ENCODE measurements around the gene RPL13A. TPM values are rescaled to one million over a fixed set of nuclear protein-coding genes. Genes with fewer than 3 reads are reported as not detected.
A peak's percentile ranks its signal among the peaks of the same experiment; 100 is the strongest.
"Not testable (repeated sequence)": the region's sequence is repeated elsewhere in the genome, so short reads cannot be mapped to it uniquely, and the experiment has no call there.

RPL13A gene
- total RNA-seq, 1 donor, result 4,457 TPM

- Histone ChIP-seq H3K4me3 (ENCODE audit: low read length) (no peak overlapping the region), H3K27me3 (ENCODE audit: insufficient read depth, low read length) (no peaks in the 10 kb centered on the region), H3K4me1 (ENCODE audit: insufficient read depth, low read length) (peaks cover 43% of the 10 kb centered on the region), H3K9me3 (ENCODE audit: low read depth, low read length) (no peaks in the 10 kb centered on the region)
These were observed 37.0 kb upstream of the RPL13A start for GRCh38 chr19:49450405-49450804.

- Histone ChIP-seq H3K4me3 (ENCODE audit: low read length) (peak within 1 kb of the TSS; percentile 98), H3K4me1 (ENCODE audit: insufficient read depth, low read length) (peaks cover 39% of the 10 kb centered on the region)
These were observed 35.8 kb upstream of the RPL13A start, which contains the start of gene PIH1D1 for GRCh38 chr19:49451430-49452181. PIH1D1 (minus strand) TSS chr19:49451814; CDS start chr19:49451574, 240 bp downstream.

GRCh38 chr19:49453013-49453756 is 34.2 kb upstream of the RPL13A start, which contains the start of gene ALDH16A1:
ALDH16A1 (plus strand) TSS chr19:49453225; CDS start chr19:49453332, 107 bp downstream.
- Histone ChIP-seq H3K4me3 (ENCODE audit: low read length) (peak within 1 kb of the TSS; percentile 98), H3K27me3 (ENCODE audit: insufficient read depth, low read length) (no peaks in the 10 kb centered on the region), H3K9me3 (ENCODE audit: low read depth, low read length) (no peaks in the 10 kb centered on the region), H3K4me1 (ENCODE audit: insufficient read depth, low read length) (peaks cover 39% of the 10 kb centered on the region)

More at GRCh38 chr19:49451430-49452181, 35.8 kb upstream of the RPL13A start, which contains the start of gene PIH1D1:
- H3K9me3 ChIP-seq (ENCODE audit: low read depth, low read length), result no peaks in the 10 kb centered on the region
- H3K27me3 ChIP-seq (ENCODE audit: insufficient read depth, low read length), result no peaks in the 10 kb centered on the region

- no peaks in the 10 kb centered on the region for H3K9me3 ChIP-seq (ENCODE audit: low read depth, low read length)
- no peaks in the 10 kb centered on the region for H3K27me3 ChIP-seq (ENCODE audit: insufficient read depth, low read length)
- peaks cover 39% of the 10 kb centered on the region for H3K4me1 ChIP-seq (ENCODE audit: insufficient read depth, low read length)
- peak overlapping the region; percentile 69 for H3K4me3 ChIP-seq (ENCODE audit: low read length)
These were observed 33.6 kb upstream of the RPL13A start for GRCh38 chr19:49453757-49454240.

GRCh38 chr19:49455773-49456172 is 31.6 kb upstream of the RPL13A start:
- Histone ChIP-seq H3K4me1 (ENCODE audit: insufficient read depth, low read length) (peaks cover 29% of the 10 kb centered on the region), H3K27me3 (ENCODE audit: insufficient read depth, low read length) (no peaks in the 10 kb centered on the region), H3K4me3 (ENCODE audit: low read length) (no peak overlapping the region), H3K9me3 (ENCODE audit: low read depth, low read length) (no peaks in the 10 kb centered on the region)

GRCh38 chr19:49456326-49456725 is 31.1 kb upstream of the RPL13A start:
- peaks cover 24% of the 10 kb centered on the region for H3K4me1 ChIP-seq (ENCODE audit: insufficient read depth, low read length)
- H3K9me3 ChIP-seq (ENCODE audit: low read depth, low read length), result no peaks in the 10 kb centered on the region
- no peaks in the 10 kb centered on the region for H3K27me3 ChIP-seq (ENCODE audit: insufficient read depth, low read length)
- no peak overlapping the region for H3K4me3 ChIP-seq (ENCODE audit: low read length)

GRCh38 chr19:49458567-49458903 is 28.9 kb upstream of the RPL13A start:
- no peaks in the 10 kb centered on the region for H3K9me3 ChIP-seq (ENCODE audit: low read depth, low read length)
- H3K4me1 ChIP-seq (ENCODE audit: insufficient read depth, low read length), result peaks cover 10% of the 10 kb centered on the region
- H3K4me3 ChIP-seq (ENCODE audit: low read length), result no peak overlapping the region
- H3K27me3 ChIP-seq (ENCODE audit: insufficient read depth, low read length), result no peaks in the 10 kb centered on the region

- no peaks in the 10 kb centered on the region for H3K27me3 ChIP-seq (ENCODE audit: insufficient read depth, low read length)
- no peaks in the 10 kb centered on the region for H3K9me3 ChIP-seq (ENCODE audit: low read depth, low read length)
- H3K4me3 ChIP-seq (ENCODE audit: low read length), result no peak overlapping the region
- peaks cover 2% of the 10 kb centered on the region for H3K4me1 ChIP-seq (ENCODE audit: insufficient read depth, low read length)
These were observed 28.0 kb upstream of the RPL13A start for GRCh38 chr19:49459388-49459787.

- not testable (repeated sequence) for H3K9me3 ChIP-seq (ENCODE audit: low read depth, low read length); H3K4me1 ChIP-seq (ENCODE audit: insufficient read depth, low read length); H3K4me3 ChIP-seq (ENCODE audit: low read length); H3K27me3 ChIP-seq (ENCODE audit: insufficient read depth, low read length)
These were observed 26.3 kb upstream of the RPL13A start for GRCh38 chr19:49461130-49461529.

GRCh38 chr19:49461656-49462055 is 25.8 kb upstream of the RPL13A start:
- Histone ChIP-seq H3K4me3 (ENCODE audit: low read length) (no peak overlapping the region), H3K27me3 (ENCODE audit: insufficient read depth, low read length) (no peaks in the 10 kb centered on the region), H3K9me3 (ENCODE audit: low read depth, low read length) (no peaks in the 10 kb centered on the region), H3K4me1 (ENCODE audit: insufficient read depth, low read length) (no peaks in the 10 kb centered on the region)

GRCh38 chr19:49462492-49462891 is 24.9 kb upstream of the RPL13A start:
- Histone ChIP-seq H3K27me3 (ENCODE audit: insufficient read depth, low read length) (no peaks in the 10 kb centered on the region), H3K4me3 (ENCODE audit: low read length) (no peak overlapping the region), H3K9me3 (ENCODE audit: low read depth, low read length) (no peaks in the 10 kb centered on the region), H3K4me1 (ENCODE audit: insufficient read depth, low read length) (no peaks in the 10 kb centered on the region)

GRCh38 chr19:49463960-49464740 is 23.3 kb upstream of the RPL13A start:
- H3K9me3 ChIP-seq (ENCODE audit: low read depth, low read length), result no peaks in the 10 kb centered on the region
- no peak overlapping the region for H3K4me3 ChIP-seq (ENCODE audit: low read length)
- peaks cover 14% of the 10 kb centered on the region for H3K4me1 ChIP-seq (ENCODE audit: insufficient read depth, low read length)
- H3K27me3 ChIP-seq (ENCODE audit: insufficient read depth, low read length), result no peaks in the 10 kb centered on the region

- Histone ChIP-seq H3K4me1 (ENCODE audit: insufficient read depth, low read length) (peaks cover 26% of the 10 kb centered on the region), H3K27me3 (ENCODE audit: insufficient read depth, low read length) (no peaks in the 10 kb centered on the region)
These were observed 22.0 kb upstream of the RPL13A start for GRCh38 chr19:49465371-49465770.

GRCh38 chr19:49468199-49468598 is 19.2 kb upstream of the RPL13A start:
- Histone ChIP-seq H3K4me3 (ENCODE audit: low read length) (no peak overlapping the region), H3K4me1 (ENCODE audit: insufficient read depth, low read length) (peaks cover 52% of the 10 kb centered on the region), H3K27me3 (ENCODE audit: insufficient read depth, low read length) (no peaks in the 10 kb centered on the region), H3K9me3 (ENCODE audit: low read depth, low read length) (no peaks in the 10 kb centered on the region)

More at GRCh38 chr19:49465371-49465770, 22.0 kb upstream of the RPL13A start:
- H3K9me3 ChIP-seq (ENCODE audit: low read depth, low read length), result no peaks in the 10 kb centered on the region
- H3K4me3 ChIP-seq (ENCODE audit: low read length), result no peak overlapping the region
